C4-2B (cell line): ENCODE measurements around the gene SLC18A3.

Source experiments
- ZFX ChIP-seq: fragments of 450-650 bp; IDR thresholded peaks from 2 replicates; pipeline ENCODE4 v1.6.1; 2017
- TF ChIP-seq, protein P1 (sequence below): fragments of 450-650 bp; conservative IDR thresholded peaks from 2 replicates; pipeline ENCODE4 v1.5.1; 2017; ENCODE audit warnings: mild to moderate bottlenecking

DNA sequence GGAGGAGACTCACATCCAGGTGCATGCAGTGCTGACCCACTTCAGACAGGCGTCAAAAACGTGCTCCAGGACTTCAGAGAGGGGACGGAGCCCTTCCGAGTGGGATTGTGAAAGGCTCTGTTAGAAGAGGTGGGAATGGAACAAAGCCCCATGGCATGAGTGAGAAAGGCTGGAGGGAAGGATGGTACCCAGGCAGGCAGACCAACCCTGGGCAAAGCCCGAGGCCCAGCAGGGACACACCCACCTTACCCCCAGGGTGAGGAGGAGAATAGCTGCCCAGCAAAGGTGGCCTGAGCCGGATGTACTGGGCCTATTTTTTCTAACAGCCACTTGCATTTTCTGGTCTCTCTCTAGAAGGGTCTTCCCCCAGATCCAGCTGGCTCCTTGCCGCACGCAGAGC is 18.5 kb downstream of the SLC18A3 start:
- TF ChIP-seq, protein P1, sequence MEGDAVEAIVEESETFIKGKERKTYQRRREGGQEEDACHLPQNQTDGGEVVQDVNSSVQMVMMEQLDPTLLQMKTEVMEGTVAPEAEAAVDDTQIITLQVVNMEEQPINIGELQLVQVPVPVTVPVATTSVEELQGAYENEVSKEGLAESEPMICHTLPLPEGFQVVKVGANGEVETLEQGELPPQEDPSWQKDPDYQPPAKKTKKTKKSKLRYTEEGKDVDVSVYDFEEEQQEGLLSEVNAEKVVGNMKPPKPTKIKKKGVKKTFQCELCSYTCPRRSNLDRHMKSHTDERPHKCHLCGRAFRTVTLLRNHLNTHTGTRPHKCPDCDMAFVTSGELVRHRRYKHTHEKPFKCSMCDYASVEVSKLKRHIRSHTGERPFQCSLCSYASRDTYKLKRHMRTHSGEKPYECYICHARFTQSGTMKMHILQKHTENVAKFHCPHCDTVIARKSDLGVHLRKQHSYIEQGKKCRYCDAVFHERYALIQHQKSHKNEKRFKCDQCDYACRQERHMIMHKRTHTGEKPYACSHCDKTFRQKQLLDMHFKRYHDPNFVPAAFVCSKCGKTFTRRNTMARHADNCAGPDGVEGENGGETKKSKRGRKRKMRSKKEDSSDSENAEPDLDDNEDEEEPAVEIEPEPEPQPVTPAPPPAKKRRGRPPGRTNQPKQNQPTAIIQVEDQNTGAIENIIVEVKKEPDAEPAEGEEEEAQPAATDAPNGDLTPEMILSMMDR: no peak
- no peak for TF ChIP-seq ZFX
